ENCODE measurements around the gene MRTFA. TPM values are rescaled to one million over a fixed set of nuclear protein-coding genes. Genes with fewer than 3 reads are reported as not detected.

MRTFA gene
- total RNA-seq, 1 donor from 2014 or later, result 47.8 TPM

DNA sequence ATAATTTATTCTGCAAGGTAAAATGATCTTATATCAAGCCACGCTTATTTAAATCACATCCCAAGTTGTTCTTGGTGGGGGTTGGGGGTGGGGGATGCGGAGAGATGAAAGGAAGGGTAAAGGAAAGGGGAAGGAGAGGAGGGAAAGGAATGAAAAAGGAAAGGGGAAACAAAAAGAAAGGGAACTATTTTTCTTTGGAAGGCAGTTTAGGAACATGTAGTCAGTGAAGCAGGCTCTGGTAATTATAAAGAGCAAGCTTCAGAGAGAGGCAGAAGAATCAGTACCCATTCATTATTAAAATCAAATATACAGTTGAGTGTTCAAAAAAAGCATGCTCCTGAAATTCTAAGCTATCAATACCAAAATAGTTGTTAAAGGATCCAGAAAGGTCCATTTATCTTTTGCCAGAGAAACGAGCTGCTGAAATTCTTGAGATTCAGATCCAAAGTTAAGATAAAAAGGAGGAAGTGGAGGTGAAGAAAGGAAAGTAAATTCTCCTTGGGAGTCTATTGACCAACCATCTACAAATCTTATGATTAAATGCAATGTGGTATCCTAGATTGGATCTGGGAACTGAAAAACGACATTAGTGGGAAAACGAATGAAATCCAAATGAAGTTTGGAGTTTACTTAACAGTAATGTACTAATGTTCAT lies 158.7 kb downstream of the MRTFA start:
- no peak for DNase-seq (ENCODE audit: low spot score)
- intact Hi-C loops (cut with micrococcal nuclease), result loop anchor here (2.0 kb wide), 1 partner anchor 15 kb away; no protein-coding TSS in a partner anchor
- Mint-ChIP-seq H3K27me3 (ENCODE audit: insufficient read depth) (no peaks in the 10 kb centered on the region), H3K4me3 (no peak overlapping the region), H3K9me3 (no peaks in the 10 kb centered on the region), H3K4me1 (ENCODE audit: low read depth) (peaks cover 36% of the 10 kb centered on the region), H3K36me3 (ENCODE audit: low read depth) (peaks cover 2% of the 10 kb centered on the region), H3K27ac (no peak overlapping the region)

DNA sequence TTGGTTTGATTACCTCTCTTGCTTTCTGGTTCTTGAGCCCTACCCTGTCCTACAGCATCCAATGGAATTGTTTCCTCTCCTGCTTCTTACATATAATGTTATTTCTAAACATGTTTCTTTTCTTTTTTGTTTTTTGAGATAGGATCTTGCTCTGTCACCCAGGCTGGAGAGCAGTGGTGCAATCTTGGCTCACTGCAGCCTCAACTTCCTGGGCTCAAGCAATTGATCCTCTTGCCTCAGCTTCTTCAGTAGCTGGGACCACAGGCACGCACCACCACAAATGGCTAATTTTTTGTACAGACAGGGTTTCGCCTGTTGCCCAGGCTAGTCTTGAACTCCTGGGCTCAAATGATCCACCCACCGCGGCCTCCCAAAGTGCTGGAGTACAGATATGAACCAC lies 160.2 kb downstream of the MRTFA start:
- Mint-ChIP-seq H3K27ac (no peak overlapping the region), H3K36me3 (ENCODE audit: low read depth) (no peaks in the 10 kb centered on the region), H3K4me1 (ENCODE audit: low read depth) (peaks cover 34% of the 10 kb centered on the region), H3K9me3 (no peaks in the 10 kb centered on the region), H3K27me3 (ENCODE audit: insufficient read depth) (no peaks in the 10 kb centered on the region), H3K4me3 (no peak overlapping the region)
- no peak for DNase-seq (ENCODE audit: low spot score)
- intact Hi-C loops (cut with micrococcal nuclease), result no loop called here

GRCh38 chr22:40473703-40474102 lies 162.8 kb downstream of the MRTFA start:
- H3K4me1 Mint-ChIP-seq (ENCODE audit: low read depth), result peaks cover 24% of the 10 kb centered on the region
- H3K9me3 Mint-ChIP-seq, result no peaks in the 10 kb centered on the region
- H3K27me3 Mint-ChIP-seq (ENCODE audit: insufficient read depth), result no peaks in the 10 kb centered on the region
- H3K36me3 Mint-ChIP-seq (ENCODE audit: low read depth), result no peaks in the 10 kb centered on the region
- no peak for DNase-seq (ENCODE audit: low spot score)
- no peak overlapping the region for H3K27ac Mint-ChIP-seq
- intact Hi-C loops (cut with micrococcal nuclease), result no loop called here
- H3K4me3 Mint-ChIP-seq, result no peak overlapping the region

DNA sequence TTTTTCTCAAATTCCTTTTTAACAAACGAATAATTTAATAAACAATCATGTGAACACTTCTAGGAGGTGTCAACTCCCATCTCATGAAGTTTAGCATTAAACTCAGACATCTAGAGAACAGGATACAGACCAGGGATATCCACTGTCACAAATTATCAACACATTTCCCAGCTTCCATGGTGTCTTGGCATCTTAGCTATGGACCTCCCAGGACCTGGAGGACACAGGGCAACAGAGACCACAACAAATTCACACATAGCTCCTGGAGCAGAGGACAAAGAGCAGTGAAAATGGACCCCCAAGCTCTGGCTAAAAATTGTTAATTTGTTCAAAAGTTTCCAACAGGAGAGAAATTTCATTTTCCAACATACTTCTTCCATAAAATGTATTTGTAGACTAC lies 163.9 kb downstream of the MRTFA start:
- peaks cover 14% of the 10 kb centered on the region for H3K4me1 Mint-ChIP-seq (ENCODE audit: low read depth)
- H3K9me3 Mint-ChIP-seq, result no peaks in the 10 kb centered on the region
- H3K36me3 Mint-ChIP-seq (ENCODE audit: low read depth), result peaks cover 3% of the 10 kb centered on the region
- no peak for DNase-seq (ENCODE audit: low spot score)
- H3K27ac Mint-ChIP-seq, result no peak overlapping the region
- intact Hi-C loops (cut with micrococcal nuclease), result no loop called here
- H3K27me3 Mint-ChIP-seq (ENCODE audit: insufficient read depth), result no peaks in the 10 kb centered on the region
- H3K4me3 Mint-ChIP-seq, result no peak overlapping the region

- Mint-ChIP-seq H3K27me3 (ENCODE audit: insufficient read depth) (no peaks in the 10 kb centered on the region), H3K27ac (no peak overlapping the region), H3K4me3 (no peak overlapping the region), H3K36me3 (ENCODE audit: low read depth) (peaks cover 3% of the 10 kb centered on the region), H3K4me1 (ENCODE audit: low read depth) (peaks cover 14% of the 10 kb centered on the region), H3K9me3 (no peaks in the 10 kb centered on the region)
- no peak for DNase-seq (ENCODE audit: low spot score)
- intact Hi-C loops (cut with micrococcal nuclease), result no loop called here
Observed at GRCh38 chr22:40472051-40472450, 164.5 kb downstream of the MRTFA start.

DNA sequence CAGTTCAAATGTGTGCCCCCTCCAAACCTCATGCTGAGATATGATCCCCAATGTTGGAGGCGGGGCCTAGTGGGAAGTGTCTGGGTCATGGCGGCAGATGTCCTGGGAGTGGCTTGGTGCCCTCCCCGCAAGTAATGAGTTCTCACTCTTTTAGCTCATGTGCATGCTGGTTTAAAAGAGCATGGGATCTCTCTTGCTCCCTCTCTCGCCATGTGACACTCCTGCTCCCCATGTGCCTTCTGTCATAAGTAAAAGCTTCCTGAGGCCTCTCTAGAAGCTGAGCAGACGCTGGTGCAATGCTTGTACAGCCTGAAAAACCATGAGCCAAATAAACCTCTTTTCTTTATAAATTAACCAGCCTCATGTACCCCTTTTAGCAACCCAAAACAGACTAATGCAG lies 167.3 kb downstream of the MRTFA start:
- Mint-ChIP-seq H3K4me1 (ENCODE audit: low read depth) (peaks cover 12% of the 10 kb centered on the region), H3K27ac (no peak overlapping the region), H3K9me3 (no peaks in the 10 kb centered on the region), H3K27me3 (ENCODE audit: insufficient read depth) (no peaks in the 10 kb centered on the region), H3K36me3 (ENCODE audit: low read depth) (peaks cover 3% of the 10 kb centered on the region), H3K4me3 (no peak overlapping the region)
- intact Hi-C loops (cut with micrococcal nuclease), result loop anchor here (10.0 kb wide), 1 partner anchor 426 kb away; no protein-coding TSS in a partner anchor
- DNase-seq (ENCODE audit: low spot score), result no peak

GRCh38 chr22:40468616-40469015 lies 167.9 kb downstream of the MRTFA start:
- peaks cover 3% of the 10 kb centered on the region for H3K36me3 Mint-ChIP-seq (ENCODE audit: low read depth)
- DNase-seq (ENCODE audit: low spot score), result no peak
- H3K27me3 Mint-ChIP-seq (ENCODE audit: insufficient read depth), result no peaks in the 10 kb centered on the region
- intact Hi-C loops (cut with micrococcal nuclease), result loop anchor here (10.0 kb wide), 1 partner anchor 426 kb away; no protein-coding TSS in a partner anchor
- no peak overlapping the region for H3K4me3 Mint-ChIP-seq
- H3K9me3 Mint-ChIP-seq, result no peaks in the 10 kb centered on the region
- H3K4me1 Mint-ChIP-seq (ENCODE audit: low read depth), result peaks cover 9% of the 10 kb centered on the region
- H3K27ac Mint-ChIP-seq, result no peak overlapping the region

GRCh38 chr22:40466976-40467375 lies 169.5 kb downstream of the MRTFA start:
- no peak for DNase-seq (ENCODE audit: low spot score)
- Mint-ChIP-seq H3K4me1 (ENCODE audit: low read depth) (peaks cover 23% of the 10 kb centered on the region), H3K27me3 (ENCODE audit: insufficient read depth) (no peaks in the 10 kb centered on the region), H3K27ac (no peak overlapping the region), H3K36me3 (ENCODE audit: low read depth) (peaks cover 8% of the 10 kb centered on the region), H3K4me3 (no peak overlapping the region), H3K9me3 (no peaks in the 10 kb centered on the region)
- intact Hi-C loops (cut with micrococcal nuclease), result loop anchor here (10.0 kb wide), 1 partner anchor 428 kb away; no protein-coding TSS in a partner anchor

GRCh38 chr22:40463683-40464082 lies 172.8 kb downstream of the MRTFA start:
- no peaks in the 10 kb centered on the region for H3K9me3 Mint-ChIP-seq
- peaks cover 15% of the 10 kb centered on the region for H3K36me3 Mint-ChIP-seq (ENCODE audit: low read depth)
- H3K27me3 Mint-ChIP-seq (ENCODE audit: insufficient read depth), result no peaks in the 10 kb centered on the region
- intact Hi-C loops (cut with micrococcal nuclease), result loop anchor here (1.0 to 10.0 kb wide), 5 partner anchors 15 to 1139 kb away; no protein-coding TSS in a partner anchor
- DNase-seq (ENCODE audit: low spot score), result no peak
- H3K4me3 Mint-ChIP-seq, result peak overlapping the region; percentile 93
- H3K4me1 Mint-ChIP-seq (ENCODE audit: low read depth), result peaks cover 50% of the 10 kb centered on the region
- peak overlapping the region; percentile 99 for H3K27ac Mint-ChIP-seq

DNA sequence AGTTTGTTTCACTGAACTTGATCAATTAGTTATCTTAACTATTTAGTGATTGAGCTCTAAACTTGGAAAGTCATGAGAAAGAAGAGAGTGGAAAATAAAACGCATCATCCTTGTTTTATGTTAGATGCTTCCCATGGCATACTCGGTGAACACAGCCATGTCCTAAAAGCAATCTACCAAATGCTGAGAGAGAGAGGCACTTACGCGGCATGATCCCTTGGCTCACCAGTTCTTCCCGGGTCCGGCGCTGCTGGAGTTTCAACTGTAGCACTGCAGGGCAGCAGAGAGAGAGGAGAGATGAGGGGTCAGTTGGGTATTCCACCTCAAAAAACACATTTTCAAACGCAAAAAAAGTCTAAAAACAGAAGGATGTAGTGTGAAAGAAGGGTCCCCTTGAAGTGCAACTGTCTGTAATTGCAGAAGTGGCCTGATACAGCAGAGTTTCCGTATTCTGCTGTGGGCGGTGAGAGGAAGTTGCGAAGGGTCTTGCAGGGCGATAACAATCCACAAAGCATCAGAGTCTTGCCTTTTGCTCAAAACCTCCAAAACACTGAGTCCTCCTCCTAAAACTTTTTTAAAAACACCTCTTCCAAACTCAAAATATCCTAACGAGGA lies 173.4 kb downstream of the MRTFA start:
- H3K4me1 Mint-ChIP-seq (ENCODE audit: low read depth), result peaks cover 55% of the 10 kb centered on the region
- peaks cover 14% of the 10 kb centered on the region for H3K36me3 Mint-ChIP-seq (ENCODE audit: low read depth)
- H3K4me3 Mint-ChIP-seq, result peak overlapping the region; percentile 93
- intact Hi-C loops (cut with micrococcal nuclease), result loop anchor here (1.0 to 10.0 kb wide), 5 partner anchors 16 to 1139 kb away; no protein-coding TSS in a partner anchor
- no peaks in the 10 kb centered on the region for H3K9me3 Mint-ChIP-seq
- no peaks in the 10 kb centered on the region for H3K27me3 Mint-ChIP-seq (ENCODE audit: insufficient read depth)
- DNase-seq (ENCODE audit: low spot score), result peak; percentile 37
- H3K27ac Mint-ChIP-seq, result peak overlapping the region; percentile 99

GRCh38 chr22:40462195-40462984 lies 174.1 kb downstream of the MRTFA start:
- H3K4me1 Mint-ChIP-seq (ENCODE audit: low read depth), result peaks cover 63% of the 10 kb centered on the region
- intact Hi-C loops (cut with micrococcal nuclease), result loop anchor here (2.0 to 10.0 kb wide), 4 partner anchors 16 to 1140 kb away; no protein-coding TSS in a partner anchor
- H3K27me3 Mint-ChIP-seq (ENCODE audit: insufficient read depth), result no peaks in the 10 kb centered on the region
- peak overlapping the region; percentile 93 for H3K4me3 Mint-ChIP-seq
- peaks cover 12% of the 10 kb centered on the region for H3K36me3 Mint-ChIP-seq (ENCODE audit: low read depth)
- peak overlapping the region; percentile 99 for H3K27ac Mint-ChIP-seq
- peak; percentile 11 for DNase-seq (ENCODE audit: low spot score)
- H3K9me3 Mint-ChIP-seq, result no peaks in the 10 kb centered on the region

GRCh38 chr22:40453671-40454070 lies 182.8 kb downstream of the MRTFA start:
- intact Hi-C loops (cut with micrococcal nuclease), result no loop called here
- H3K4me3 Mint-ChIP-seq, result no peak overlapping the region
- no peak for DNase-seq (ENCODE audit: low spot score)
- H3K9me3 Mint-ChIP-seq, result no peaks in the 10 kb centered on the region
- no peak overlapping the region for H3K27ac Mint-ChIP-seq
- H3K27me3 Mint-ChIP-seq (ENCODE audit: insufficient read depth), result no peaks in the 10 kb centered on the region
- peaks cover 20% of the 10 kb centered on the region for H3K36me3 Mint-ChIP-seq (ENCODE audit: low read depth)
- H3K4me1 Mint-ChIP-seq (ENCODE audit: low read depth), result peaks cover 46% of the 10 kb centered on the region
